GM12891 (cell line): ENCODE data around the gene STIM1. TPM values are rescaled to one million over a fixed set of nuclear protein-coding genes. Genes with fewer than 3 reads are reported as not detected.
"Not testable (repeated sequence)": the region's sequence is repeated elsewhere in the genome, so short reads cannot be mapped to it uniquely, and the experiment has no call there.

Source experiments
- DNase-seq: peaks from one replicate; pipeline ENCODE4 v3.0.0; 2011; ENCODE audit warnings: low spot score; ENCODE audit not compliant: insufficient read length
- FAIRE-seq: peaks from 2 replicates; lab custom pipeline; 2011; peaks lifted over from hg19 to GRCh38; lab: Jason Lieb, UNC
- PAX5 ChIP-seq: IDR thresholded peaks from 2 replicates; pipeline ENCODE4 v1.6.1; 2011; ENCODE audit warnings: low read length, moderate library complexity, mild to moderate bottlenecking; ENCODE audit not compliant: insufficient read depth, severe bottlenecking
- POLR2A ChIP-seq: IDR thresholded peaks from 2 replicates; pipeline ENCODE4 v1.6.1; 2011; ENCODE audit warnings: low read depth, low read length, control low read depth
- POLR2AphosphoS5 ChIP-seq: IDR thresholded peaks from 2 replicates; pipeline ENCODE4 v1.6.1; 2011; ENCODE audit warnings: low read depth, low read length, control low read depth
- POU2F2 ChIP-seq: IDR thresholded peaks from 2 replicates; pipeline ENCODE4 v1.6.1; 2011; ENCODE audit warnings: low read depth, mild to moderate bottlenecking, control low read depth, low read length, moderate library complexity
- SPI1 ChIP-seq: IDR thresholded peaks from 2 replicates; pipeline ENCODE4 v1.6.1; 2011; ENCODE audit warnings: low read depth, low read length, control low read depth
- TAF1 ChIP-seq: IDR thresholded peaks from 2 replicates; pipeline ENCODE4 v1.6.1; 2011; ENCODE audit warnings: low read depth, low read length, control low read depth
- polyA plus RNA-seq: library from polyadenylated mRNA; unstranded; fragments of >200 nt; gene quantifications from one replicate; pipeline ENCODE4 v1.2.1, GENCODE V29; 2012; ENCODE audit warnings: low read depth, missing spikeins, inconsistent platforms; ENCODE audit not compliant: missing spikeins

The STIM1 gene
- polyA plus RNA-seq, result 33.2 TPM

DNA sequence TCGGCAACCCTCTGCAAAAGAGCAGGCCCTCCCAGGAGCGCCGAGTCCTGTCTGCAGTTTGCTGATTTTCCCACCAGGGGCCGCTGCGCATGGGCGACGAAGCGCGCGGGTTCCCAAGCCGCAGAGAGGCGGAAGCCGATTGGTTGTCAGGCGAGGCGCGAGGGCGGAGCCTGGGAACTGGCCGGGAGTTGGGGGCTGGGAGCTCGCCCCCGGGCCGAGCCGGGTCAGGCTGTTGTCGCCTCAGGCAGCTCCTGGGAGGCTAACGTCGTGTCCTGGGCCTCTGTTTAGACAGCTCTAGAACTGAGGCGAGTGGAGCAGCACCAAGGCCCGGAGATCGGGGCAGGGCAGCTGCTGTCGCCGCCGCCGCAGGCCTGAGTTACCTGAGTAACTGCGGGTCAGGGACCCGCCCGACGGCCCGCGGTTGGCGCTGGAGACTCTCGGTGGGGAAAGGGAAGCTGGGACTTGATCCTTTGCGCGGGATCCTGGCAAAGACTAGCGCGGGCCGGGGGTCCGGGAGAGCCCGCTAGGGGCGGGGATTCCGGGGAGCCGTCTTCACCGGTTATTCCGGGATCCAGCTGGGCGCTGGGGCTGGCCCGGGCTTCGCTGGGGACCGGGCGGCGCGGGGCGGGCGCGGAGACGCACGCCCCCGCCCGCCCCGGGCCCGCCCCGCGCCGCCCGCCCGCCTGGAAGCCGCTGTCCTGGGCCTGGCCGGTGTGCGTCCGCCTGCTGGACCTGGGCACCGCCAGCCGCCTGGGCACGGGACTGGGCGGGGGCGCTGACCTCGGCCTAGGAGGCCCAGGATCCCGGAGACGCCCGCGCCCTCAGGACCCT lies at the start of gene STIM1:
STIM1 (plus strand) TSS at position 688 of the 831 bp plus-strand sequence. CDS start 607 bp downstream, outside the sequence.
- TF ChIP-seq POLR2A, result 0 out of 2 replicates have a peak, but pooled peaks have one; percentile 9
- no peak for TF ChIP-seq POLR2AphosphoS5
- TF ChIP-seq PAX5, result peak; percentile 76
- peak; percentile 48; the same call in 1 of the 2 replicates for TF ChIP-seq POU2F2
- TF ChIP-seq SPI1, result no peak
- FAIRE-seq, result no peak
- DNase-seq, result peak; percentile 79

DNA sequence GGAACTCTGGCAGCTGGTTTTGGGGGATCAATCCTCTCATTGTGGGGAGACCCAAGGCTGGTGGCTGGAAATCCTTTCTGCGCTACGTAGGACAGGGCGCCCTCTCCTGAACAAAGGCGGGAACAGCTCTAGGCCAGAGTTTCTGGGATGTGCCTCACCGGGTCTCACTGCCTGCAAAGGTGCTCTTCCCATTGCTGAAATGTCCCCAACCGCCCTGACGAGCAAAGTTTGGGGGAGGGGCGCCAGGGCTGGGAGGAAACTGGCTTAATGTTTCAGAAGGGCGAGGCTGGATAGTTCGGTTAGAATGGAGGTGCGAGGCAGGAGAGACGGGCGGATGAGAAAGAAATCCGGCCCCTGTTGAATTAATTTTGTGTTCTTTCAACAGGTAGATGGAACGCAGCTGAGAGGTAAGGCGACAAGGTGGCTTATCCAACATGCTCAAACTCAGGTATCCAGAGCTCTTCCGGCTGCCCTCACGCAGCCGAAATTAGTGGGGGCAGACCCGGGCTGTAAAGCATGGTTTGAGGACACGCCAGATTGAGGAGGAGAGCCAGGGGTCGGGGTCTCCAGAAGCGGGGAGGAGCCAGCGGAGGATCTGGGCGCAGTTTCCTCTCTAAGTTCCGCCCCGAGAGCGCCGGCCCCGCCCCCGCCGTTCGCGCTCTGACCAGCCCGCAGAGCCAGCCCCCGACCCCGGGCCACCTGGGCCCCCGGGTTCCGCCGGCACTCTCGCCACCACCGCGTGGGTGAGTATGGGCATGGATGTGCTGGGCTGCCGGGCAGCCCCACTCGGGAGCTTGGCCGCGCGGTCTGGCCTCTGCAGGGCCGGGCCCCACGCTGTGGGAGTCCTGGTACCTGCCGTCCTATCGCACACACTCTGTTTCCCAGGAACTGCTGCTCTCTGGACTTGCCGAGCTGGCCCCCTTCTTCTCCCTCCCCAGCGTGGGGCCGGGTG lies 47.3 kb upstream of the STIM1 start, which contains the start of gene PGAP2:
PGAP2 (plus strand) TSS at position 652 of the 952 bp plus-strand sequence. CDS start 2,700 bp downstream, outside the sequence.
- peak; percentile 66 for FAIRE-seq
- 0 out of 2 replicates have a peak, but pooled peaks have one; percentile 18 for TF ChIP-seq SPI1
- no peak for TF ChIP-seq POLR2A
- peak; percentile 74 for DNase-seq

- peak; percentile 96 for FAIRE-seq
- TF ChIP-seq TAF1 (no peak), POLR2AphosphoS5 (no peak), PAX5 (no peak), POLR2A (no peak), POU2F2 (no peak), SPI1 (no peak)
- DNase-seq, result peak; percentile 60
Measured at GRCh38 chr11:3808861-3809623, 46.4 kb upstream of the STIM1 start.

- TF ChIP-seq POLR2AphosphoS5, result no peak
- no peak for TF ChIP-seq SPI1
- TF ChIP-seq POLR2A, result no peak
- no peak for TF ChIP-seq POU2F2
- no peak for TF ChIP-seq PAX5
- no peak for TF ChIP-seq TAF1
- FAIRE-seq, result no peak
- no peak for DNase-seq
Measured at GRCh38 chr11:3809624-3809928, 45.9 kb upstream of the STIM1 start.

GRCh38 chr11:3810446-3810845 lies 45.0 kb upstream of the STIM1 start:
- TF ChIP-seq POU2F2 (no peak), PAX5 (no peak), POLR2A (no peak), SPI1 (no peak), TAF1 (no peak), POLR2AphosphoS5 (no peak)
- FAIRE-seq (no peak), DNase-seq (no peak)

DNA sequence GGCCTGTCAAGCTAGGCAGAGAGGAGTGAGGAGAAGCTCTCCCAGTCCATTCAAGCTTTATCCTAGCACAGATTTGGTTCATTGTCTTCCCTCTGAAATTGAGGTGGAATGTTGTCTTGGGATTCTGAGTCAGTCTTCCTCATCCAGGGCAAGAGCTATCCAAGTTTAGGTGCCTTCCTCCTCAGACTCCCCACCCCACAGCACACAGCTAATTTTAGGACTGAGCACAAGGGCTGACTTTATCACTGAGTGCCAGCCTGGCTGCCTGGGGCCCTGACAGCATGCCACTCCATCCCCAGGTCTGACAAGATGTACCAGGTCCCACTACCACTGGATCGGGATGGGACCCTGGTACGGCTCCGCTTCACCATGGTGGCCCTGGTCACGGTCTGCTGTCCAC lies 44.5 kb upstream of the STIM1 start:
- no peak for FAIRE-seq
- TF ChIP-seq TAF1 (no peak), POLR2AphosphoS5 (no peak), PAX5 (no peak), POU2F2 (no peak), POLR2A (no peak), SPI1 (no peak)
- no peak for DNase-seq

- FAIRE-seq, result not testable (repeated sequence)
Measured at GRCh38 chr11:3814832-3815231, 40.6 kb upstream of the STIM1 start.

DNA sequence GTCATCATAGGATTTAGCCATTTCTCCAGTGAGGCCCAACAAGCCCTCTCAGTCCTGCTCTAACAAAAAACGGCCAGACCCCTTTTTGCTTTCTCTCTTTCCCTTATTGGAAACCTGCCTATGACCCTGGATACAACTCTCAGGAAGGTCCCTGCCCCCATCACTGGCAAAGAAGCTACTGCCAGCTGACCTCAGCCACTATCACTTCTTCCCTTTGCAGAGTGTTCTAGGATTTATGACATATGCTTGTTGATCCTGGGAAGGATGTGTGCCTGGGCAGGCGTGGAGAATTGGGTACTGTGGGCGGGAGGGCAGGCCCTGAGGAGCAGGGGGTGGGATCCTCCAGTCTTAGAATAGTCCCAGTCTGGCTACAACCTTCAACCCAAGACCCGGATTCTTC lies 39.6 kb upstream of the STIM1 start:
- FAIRE-seq (no peak), DNase-seq (no peak)
- TF ChIP-seq SPI1 (no peak), TAF1 (no peak), PAX5 (no peak), POLR2AphosphoS5 (no peak), POLR2A (no peak), POU2F2 (no peak)

More at GRCh38 chr11:3814832-3815231, 40.6 kb upstream of the STIM1 start:
- not testable (repeated sequence) for DNase-seq
